ENCODE measurements around the gene RNF126. TPM values are rescaled to one million over a fixed set of nuclear protein-coding genes. Genes with fewer than 3 reads are reported as not detected.
"Not testable (repeated sequence)": the region's sequence is repeated elsewhere in the genome, so short reads cannot be mapped to it uniquely, and the experiment has no call there.

Gene RNF126
- total RNA-seq, 1 experiment from 2014 or later = 93.3 TPM

- H3K4me3 ChIP-seq (ENCODE audit: low read depth, low read length, poor library complexity, severe bottlenecking) = no peak overlapping the region
- intact Hi-C loops (cut with micrococcal nuclease; ENCODE audit: unreplicated experiment) = no loop called here
- H3K27ac ChIP-seq (ENCODE audit: low read depth, low read length, poor library complexity, severe bottlenecking) = no peak overlapping the region
- H3K36me3 ChIP-seq (ENCODE audit: insufficient read depth, low read length, poor library complexity, severe bottlenecking) = no peaks in the 10 kb centered on the region
- CTCF ChIA-PET = interaction anchor here (1.3 kb wide), 1 partner anchor 60 kb away, joined by 4 read pairs; no protein-coding TSS in a partner anchor
- no TSS peak for BruUV-seq (replicated peaks)
- no peak for DNase-seq (ENCODE audit: low spot score)
- H3K9me3 ChIP-seq (ENCODE audit: low read depth, low read length, poor library complexity, severe bottlenecking) = no peaks in the 10 kb centered on the region
- peaks cover 7% of the 10 kb centered on the region for H3K27me3 ChIP-seq (replicated peaks; ENCODE audit: insufficient read depth, low read depth, low read length, poor library complexity)
- H3K4me1 ChIP-seq (ENCODE audit: insufficient read depth, low read length, poor library complexity, severe bottlenecking) = peaks cover 27% of the 10 kb centered on the region
- POLR2A ChIA-PET (ENCODE audit: low non-redundant PET) = no interaction called here
- no peak for TF ChIP-seq CTCF (conservative IDR thresholded peaks at IDR 0.05; ENCODE audit: low read depth, low read length)
- no peak for TF ChIP-seq EZH2 (IDR thresholded peaks at IDR 0.05; ENCODE audit: borderline replicate concordance, low read depth, low read length, poor library complexity, severe bottlenecking)
These were observed 11.5 kb upstream of the RNF126 start for GRCh38 chr19:674282-675151.

GRCh38 chr19:670609-671075 lies 7.6 kb upstream of the RNF126 start:
- POLR2A ChIA-PET (ENCODE audit: low non-redundant PET) = no interaction called here
- BruUV-seq (replicated peaks) = no TSS peak
- H3K4me3 ChIP-seq (ENCODE audit: low read depth, low read length, poor library complexity, severe bottlenecking) = no peak overlapping the region
- no peak overlapping the region for H3K27ac ChIP-seq (ENCODE audit: low read depth, low read length, poor library complexity, severe bottlenecking)
- H3K36me3 ChIP-seq (ENCODE audit: insufficient read depth, low read length, poor library complexity, severe bottlenecking) = no peaks in the 10 kb centered on the region
- H3K4me1 ChIP-seq (ENCODE audit: insufficient read depth, low read length, poor library complexity, severe bottlenecking) = peaks cover 5% of the 10 kb centered on the region
- H3K9me3 ChIP-seq (ENCODE audit: low read depth, low read length, poor library complexity, severe bottlenecking) = no peaks in the 10 kb centered on the region
- H3K27me3 ChIP-seq (replicated peaks; ENCODE audit: insufficient read depth, low read depth, low read length, poor library complexity) = no peaks in the 10 kb centered on the region
- CTCF ChIA-PET = interaction anchor here (0.6 kb wide), 1 partner anchor 13 kb away, joined by 12 read pairs; no protein-coding TSS in a partner anchor
- TF ChIP-seq EZH2 (IDR thresholded peaks at IDR 0.05; ENCODE audit: borderline replicate concordance, low read depth, low read length, poor library complexity, severe bottlenecking) = no peak
- no peak for DNase-seq (ENCODE audit: low spot score)
- intact Hi-C loops (cut with micrococcal nuclease; ENCODE audit: unreplicated experiment) = no loop called here

GRCh38 chr19:668675-669434 lies 5.8 kb upstream of the RNF126 start:
- H3K27ac ChIP-seq (ENCODE audit: low read depth, low read length, poor library complexity, severe bottlenecking); H3K4me1 ChIP-seq (ENCODE audit: insufficient read depth, low read length, poor library complexity, severe bottlenecking); H3K36me3 ChIP-seq (ENCODE audit: insufficient read depth, low read length, poor library complexity, severe bottlenecking); DNase-seq (ENCODE audit: low spot score); H3K27me3 ChIP-seq (replicated peaks; ENCODE audit: insufficient read depth, low read depth, low read length, poor library complexity); H3K4me3 ChIP-seq (ENCODE audit: low read depth, low read length, poor library complexity, severe bottlenecking); H3K9me3 ChIP-seq (ENCODE audit: low read depth, low read length, poor library complexity, severe bottlenecking); BruUV-seq (replicated peaks); POLR2A ChIA-PET (ENCODE audit: low non-redundant PET): not testable (repeated sequence)
- intact Hi-C loops (cut with micrococcal nuclease; ENCODE audit: unreplicated experiment) = loop anchor here (10.0 kb wide), 1 partner anchor 246 kb away; the partner anchor contains the start of genes KISS1R and R3HDM4
- CTCF ChIA-PET = interaction anchor here (1.2 kb wide), 1 partner anchor 12 kb away, joined by 3 read pairs; no protein-coding TSS in a partner anchor

GRCh38 chr19:666985-667573 lies 4.1 kb upstream of the RNF126 start:
- H3K27ac ChIP-seq (ENCODE audit: low read depth, low read length, poor library complexity, severe bottlenecking); DNase-seq (ENCODE audit: low spot score); H3K9me3 ChIP-seq (ENCODE audit: low read depth, low read length, poor library complexity, severe bottlenecking); H3K4me3 ChIP-seq (ENCODE audit: low read depth, low read length, poor library complexity, severe bottlenecking); CTCF ChIA-PET; H3K36me3 ChIP-seq (ENCODE audit: insufficient read depth, low read length, poor library complexity, severe bottlenecking); H3K27me3 ChIP-seq (replicated peaks; ENCODE audit: insufficient read depth, low read depth, low read length, poor library complexity); POLR2A ChIA-PET (ENCODE audit: low non-redundant PET); BruUV-seq (replicated peaks): not testable (repeated sequence)
- H3K4me1 ChIP-seq (ENCODE audit: insufficient read depth, low read length, poor library complexity, severe bottlenecking) = peaks cover 10% of the 10 kb centered on the region
- intact Hi-C loops (cut with micrococcal nuclease; ENCODE audit: unreplicated experiment) = loop anchor here (10.0 kb wide), 1 partner anchor 248 kb away; the partner anchor contains the start of genes KISS1R and R3HDM4

All from A673 (cell line).